Measurements from ENCODE around the gene UGT1A3.

DNA sequence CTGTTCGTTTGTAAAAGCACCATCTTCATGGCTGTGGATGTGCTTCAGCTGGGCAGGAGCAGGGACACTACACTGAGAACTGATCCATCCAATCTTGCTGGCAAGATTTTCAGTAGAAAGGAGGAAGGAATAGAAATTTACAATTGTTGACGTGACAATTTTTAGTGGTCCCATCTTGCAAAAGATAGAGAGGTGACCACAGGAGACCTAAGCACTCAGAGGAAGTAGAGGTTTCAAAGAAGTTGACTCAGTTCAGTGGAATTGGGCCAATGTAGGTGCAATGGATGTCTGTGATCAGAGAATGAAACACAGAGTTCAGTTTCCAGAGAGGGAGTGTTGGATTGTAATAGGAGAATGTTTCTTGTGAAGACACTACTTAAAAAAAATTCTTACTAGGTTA lies 14.7 kb upstream of the UGT1A3 start:
- TF ChIP-seq EZH2 (IDR thresholded peaks at IDR 0.05; ENCODE audit: borderline replicate concordance, low read depth, low read length, poor library complexity, severe bottlenecking): no peak
- TF ChIP-seq, protein P1, sequence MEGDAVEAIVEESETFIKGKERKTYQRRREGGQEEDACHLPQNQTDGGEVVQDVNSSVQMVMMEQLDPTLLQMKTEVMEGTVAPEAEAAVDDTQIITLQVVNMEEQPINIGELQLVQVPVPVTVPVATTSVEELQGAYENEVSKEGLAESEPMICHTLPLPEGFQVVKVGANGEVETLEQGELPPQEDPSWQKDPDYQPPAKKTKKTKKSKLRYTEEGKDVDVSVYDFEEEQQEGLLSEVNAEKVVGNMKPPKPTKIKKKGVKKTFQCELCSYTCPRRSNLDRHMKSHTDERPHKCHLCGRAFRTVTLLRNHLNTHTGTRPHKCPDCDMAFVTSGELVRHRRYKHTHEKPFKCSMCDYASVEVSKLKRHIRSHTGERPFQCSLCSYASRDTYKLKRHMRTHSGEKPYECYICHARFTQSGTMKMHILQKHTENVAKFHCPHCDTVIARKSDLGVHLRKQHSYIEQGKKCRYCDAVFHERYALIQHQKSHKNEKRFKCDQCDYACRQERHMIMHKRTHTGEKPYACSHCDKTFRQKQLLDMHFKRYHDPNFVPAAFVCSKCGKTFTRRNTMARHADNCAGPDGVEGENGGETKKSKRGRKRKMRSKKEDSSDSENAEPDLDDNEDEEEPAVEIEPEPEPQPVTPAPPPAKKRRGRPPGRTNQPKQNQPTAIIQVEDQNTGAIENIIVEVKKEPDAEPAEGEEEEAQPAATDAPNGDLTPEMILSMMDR (conservative IDR thresholded peaks at IDR 0.05; ENCODE audit: low read depth, low read length): no peak

Data from A673 (cell line).